GM12872 (cell line): Measurements from ENCODE around the gene ECD.
A peak's percentile ranks its signal among the peaks of the same experiment; 100 is the strongest.

Experiments
- TF ChIP-seq, protein P1 (sequence below): IDR thresholded peaks from 3 replicates; pipeline ENCODE4 v1.5.1; 2011; ENCODE audit warnings: low read depth, mild to moderate bottlenecking, low read length, moderate library complexity; ENCODE audit not compliant: insufficient read depth

Gene ECD

DNA sequence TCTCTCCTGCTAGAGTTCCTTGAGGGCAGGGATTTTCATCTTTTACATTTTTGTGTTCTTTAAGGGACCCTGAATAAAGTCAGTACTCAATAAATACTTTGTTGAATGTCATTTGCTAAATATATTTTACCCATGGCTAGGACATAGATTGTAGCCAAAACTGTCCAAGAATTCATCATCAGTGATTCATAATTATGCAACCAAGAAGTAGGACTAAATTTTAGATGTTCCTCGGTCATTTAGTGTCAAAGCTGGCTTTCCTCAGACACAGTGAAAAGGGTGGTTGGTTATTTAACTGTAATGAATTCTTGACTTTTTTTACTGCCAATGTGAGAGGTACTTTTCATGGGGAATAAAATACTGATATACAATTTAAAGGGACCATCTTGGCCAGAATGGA, 54.3 kb downstream of the ECD start:
- TF ChIP-seq, protein P1, sequence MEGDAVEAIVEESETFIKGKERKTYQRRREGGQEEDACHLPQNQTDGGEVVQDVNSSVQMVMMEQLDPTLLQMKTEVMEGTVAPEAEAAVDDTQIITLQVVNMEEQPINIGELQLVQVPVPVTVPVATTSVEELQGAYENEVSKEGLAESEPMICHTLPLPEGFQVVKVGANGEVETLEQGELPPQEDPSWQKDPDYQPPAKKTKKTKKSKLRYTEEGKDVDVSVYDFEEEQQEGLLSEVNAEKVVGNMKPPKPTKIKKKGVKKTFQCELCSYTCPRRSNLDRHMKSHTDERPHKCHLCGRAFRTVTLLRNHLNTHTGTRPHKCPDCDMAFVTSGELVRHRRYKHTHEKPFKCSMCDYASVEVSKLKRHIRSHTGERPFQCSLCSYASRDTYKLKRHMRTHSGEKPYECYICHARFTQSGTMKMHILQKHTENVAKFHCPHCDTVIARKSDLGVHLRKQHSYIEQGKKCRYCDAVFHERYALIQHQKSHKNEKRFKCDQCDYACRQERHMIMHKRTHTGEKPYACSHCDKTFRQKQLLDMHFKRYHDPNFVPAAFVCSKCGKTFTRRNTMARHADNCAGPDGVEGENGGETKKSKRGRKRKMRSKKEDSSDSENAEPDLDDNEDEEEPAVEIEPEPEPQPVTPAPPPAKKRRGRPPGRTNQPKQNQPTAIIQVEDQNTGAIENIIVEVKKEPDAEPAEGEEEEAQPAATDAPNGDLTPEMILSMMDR = no peak

DNA sequence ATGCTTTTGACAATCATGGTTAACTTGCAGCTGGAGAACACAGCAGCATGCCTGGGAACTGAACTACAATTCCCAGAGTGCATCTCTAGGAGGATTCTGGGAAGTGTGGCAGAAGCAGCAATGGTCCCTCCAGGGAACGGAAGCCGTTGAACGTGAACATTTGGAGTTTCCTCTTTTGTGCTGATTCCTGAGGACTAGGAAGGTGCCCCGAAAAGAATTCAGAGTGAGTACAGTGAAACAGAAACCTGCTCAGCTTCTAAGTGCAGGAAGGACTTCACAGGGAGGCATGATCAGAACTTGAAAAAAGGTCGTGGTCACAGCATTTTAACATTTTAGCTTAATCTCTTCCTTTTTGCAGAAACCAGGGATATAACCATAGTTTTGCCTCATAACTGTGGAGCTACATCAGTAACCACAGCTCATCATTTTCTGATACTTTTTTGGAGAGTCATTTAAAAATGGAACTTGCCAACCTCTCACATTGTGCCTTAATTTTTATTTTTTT, 57.4 kb downstream of the ECD start, which contains the start of gene NUDT13:
NUDT13 (plus strand) TSS at position 111 of the 505 bp plus-strand sequence. CDS start 3,911 bp downstream, outside the sequence.
- TF ChIP-seq, protein P1 = no peak

DNA sequence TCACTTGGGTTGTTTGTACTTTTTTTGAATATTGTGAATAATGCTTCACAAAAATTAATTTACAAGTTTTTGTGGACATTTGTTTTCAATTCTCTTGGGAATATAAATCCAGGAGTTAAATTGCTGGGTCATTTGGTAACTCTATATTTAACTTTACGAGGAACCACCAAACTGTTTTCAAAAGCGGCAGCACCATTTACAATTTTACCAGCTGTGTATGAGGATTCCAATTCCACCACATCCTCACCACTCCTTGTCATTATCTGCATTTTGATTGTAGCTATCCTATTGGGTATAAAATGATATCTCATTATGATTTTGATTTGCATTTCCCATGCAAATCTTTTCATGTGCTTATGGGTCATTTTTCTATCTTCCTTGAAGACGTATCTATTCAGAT, 61.5 kb downstream of the ECD start:
- TF ChIP-seq, protein P1 = no peak

DNA sequence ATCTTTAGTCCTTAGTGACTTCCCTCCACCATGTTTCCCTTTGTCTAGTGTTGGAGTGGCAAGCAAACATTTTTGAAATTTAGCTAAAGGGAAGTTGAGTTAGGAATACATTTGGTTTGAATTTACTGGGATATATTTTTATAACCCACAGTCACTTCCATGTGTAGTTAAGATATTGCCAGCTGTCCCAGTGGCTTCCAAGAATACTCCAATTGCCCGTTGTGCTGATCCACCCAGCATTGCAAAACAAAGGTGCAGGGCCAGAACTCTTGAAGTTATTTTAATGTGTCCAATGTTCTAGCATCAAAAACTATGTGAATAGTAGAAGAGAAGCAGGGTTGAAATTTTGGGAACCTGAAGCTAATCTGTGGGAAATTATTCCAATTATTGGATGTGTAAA, 68.7 kb downstream of the ECD start:
- TF ChIP-seq, protein P1 = no peak

DNA sequence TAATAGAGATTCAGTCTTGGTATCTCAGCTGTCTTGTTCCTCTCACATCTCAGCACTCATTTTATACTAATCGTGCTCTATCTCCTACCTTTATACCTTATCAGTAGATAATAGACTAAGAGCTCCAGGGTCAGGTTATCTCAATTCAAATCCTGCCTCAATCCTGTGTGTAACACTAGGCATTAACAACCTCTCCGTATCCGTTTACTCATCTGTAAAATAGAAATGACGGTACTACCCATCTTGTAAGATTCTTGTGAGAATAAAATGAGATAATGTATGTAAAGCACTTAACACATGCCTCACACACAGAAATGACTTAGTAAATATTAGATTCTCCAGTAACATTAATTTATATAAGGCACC, 70.5 kb downstream of the ECD start:
- TF ChIP-seq, protein P1 = no peak

DNA sequence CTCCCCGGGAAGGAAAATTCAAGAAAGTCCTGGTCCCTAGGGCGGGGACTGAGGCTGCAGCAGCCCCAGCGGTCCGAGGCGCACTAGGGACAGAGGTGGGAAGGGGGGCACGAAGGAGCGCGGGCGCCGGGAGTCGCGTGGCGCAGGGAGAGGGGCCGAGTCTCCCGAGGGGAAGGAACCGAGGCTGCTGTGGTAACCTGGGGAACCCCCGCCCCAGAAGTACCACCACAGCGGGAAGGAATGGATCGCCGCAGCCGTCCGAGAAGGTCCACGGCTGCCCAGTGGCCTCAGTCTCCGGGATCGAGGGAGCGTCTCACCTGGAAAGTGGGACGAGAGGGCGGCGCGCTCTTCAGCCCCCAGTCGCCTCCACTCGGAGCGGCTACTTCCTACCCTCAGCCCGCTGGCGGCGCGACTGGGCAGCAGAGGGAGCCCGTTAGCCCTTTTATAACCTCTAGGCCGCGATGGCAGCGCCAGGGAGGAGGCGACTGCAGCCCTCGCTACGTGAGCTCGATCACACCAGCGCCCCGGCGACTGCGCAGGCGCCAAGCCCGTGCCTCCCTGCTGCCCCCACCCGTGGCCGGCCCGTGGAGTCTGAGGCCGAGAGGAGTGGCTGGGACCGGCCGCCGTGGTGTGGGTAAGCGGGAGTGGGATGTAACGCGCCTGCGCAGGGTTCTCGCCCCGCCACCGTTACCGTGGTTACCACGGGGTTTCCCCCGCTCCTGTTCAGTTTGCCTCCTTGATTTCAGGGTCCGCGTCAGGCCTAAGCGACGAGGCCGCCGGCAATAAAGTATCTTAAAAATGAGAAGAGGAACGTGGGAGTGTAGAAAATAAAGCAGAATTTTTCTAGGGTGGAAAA, 71.1 kb downstream of the ECD start, which contains the start of gene P4HA1:
P4HA1 (minus strand) TSS at position 418 of the 856 bp plus-strand sequence. CDS start 21,983 bp downstream, outside the sequence.
- TF ChIP-seq, protein P1 = peak; percentile 70

DNA sequence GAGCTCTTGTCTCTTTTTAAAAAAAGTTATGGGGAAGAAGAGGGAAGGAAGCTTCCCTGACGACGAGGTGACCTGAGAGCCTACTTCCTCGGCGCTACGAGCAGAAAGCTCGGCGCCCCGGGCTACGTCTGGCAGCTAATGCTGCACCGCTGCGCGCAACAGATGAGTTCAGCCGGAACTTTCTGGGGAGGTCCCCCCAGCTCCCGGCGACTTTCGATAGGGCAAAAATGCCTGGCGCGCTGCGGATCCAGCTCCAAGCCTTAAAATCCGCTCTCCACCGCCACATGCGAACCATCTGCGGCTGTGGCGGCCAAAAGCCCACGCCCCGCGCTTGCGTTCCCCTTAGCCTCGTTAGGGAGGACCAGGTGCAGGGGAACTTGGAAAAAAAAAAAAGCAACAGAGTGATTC, 71.8 kb downstream of the ECD start:
- TF ChIP-seq, protein P1 = no peak
